GM19463 (cell line): ENCODE data around the gene SERPINB8.
"Not testable (repeated sequence)": the region's sequence is repeated elsewhere in the genome, so short reads cannot be mapped to it uniquely, and the experiment has no call there.

ENCODE experiments used
- ATAC-seq: cut with Tn5 transposase; IDR thresholded peaks from one replicate; pipeline ENCODE4 v1.9.1; 2021; ENCODE audit warnings: mild to moderate bottlenecking, moderate library complexity; ENCODE audit not compliant: unreplicated experiment

Gene SERPINB8

GRCh38 chr18:63969942-63970808, at the start of gene SERPINB8:
Gene SERPINB8 (plus strand): TSS chr18:63970081. CDS start chr18:63978309, 8,228 bp downstream.
- peak; percentile 90 for ATAC-seq

GRCh38 chr18:63922049-63922448, 47.8 kb upstream of the SERPINB8 start:
- no peak for ATAC-seq

GRCh38 chr18:63924551-63924950, 45.3 kb upstream of the SERPINB8 start:
- ATAC-seq, result no peak

- ATAC-seq, result no peak
These were observed 41.5 kb upstream of the SERPINB8 start for GRCh38 chr18:63928331-63928730.

DNA sequence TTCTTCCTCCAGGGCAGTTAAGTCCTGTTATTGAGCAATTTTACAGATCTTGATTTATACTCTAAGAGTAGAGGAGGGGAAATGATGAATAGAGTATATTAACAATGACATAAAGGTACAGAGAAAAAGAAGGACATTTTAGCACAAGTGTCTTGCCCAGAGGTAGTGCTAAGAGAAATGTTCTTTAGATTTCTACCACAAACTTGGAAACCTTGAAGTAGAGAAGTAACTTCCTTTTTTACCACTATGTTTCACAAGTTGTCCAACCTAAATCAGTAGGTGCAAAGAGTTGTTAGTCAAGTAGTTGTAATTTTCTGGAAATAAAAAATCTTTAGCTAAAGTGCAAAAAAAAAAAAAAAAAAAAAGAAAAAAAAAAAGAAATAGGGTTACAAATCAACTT, 40.5 kb upstream of the SERPINB8 start:
- not testable (repeated sequence) for ATAC-seq

DNA sequence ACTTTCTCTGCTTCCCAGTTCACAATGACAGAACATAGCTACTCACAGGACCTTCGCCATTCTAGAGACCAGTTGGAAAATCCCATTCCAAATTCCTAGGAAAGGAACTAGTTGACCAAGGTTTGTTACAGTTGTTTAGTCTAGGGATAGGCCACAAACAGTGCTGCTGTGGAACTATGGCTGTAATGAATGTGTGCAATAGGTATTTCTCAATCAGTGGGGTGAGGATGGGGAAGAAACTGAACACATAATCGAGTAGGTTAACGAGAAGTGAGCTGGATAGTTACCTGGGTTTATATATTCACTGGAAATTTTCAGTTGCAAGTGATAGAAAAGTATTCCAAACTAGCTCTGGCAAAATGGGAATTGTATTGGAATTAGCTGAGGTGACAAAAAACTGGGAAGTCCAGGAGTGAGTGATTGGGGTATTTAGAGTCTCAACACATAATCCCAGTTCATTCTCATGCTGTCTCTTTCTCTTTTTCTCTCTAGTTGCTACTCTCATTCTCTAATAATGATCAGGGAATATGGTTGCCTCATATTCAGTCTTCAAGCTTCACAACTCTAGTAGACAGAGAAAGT, 39.0 kb upstream of the SERPINB8 start:
- no peak for ATAC-seq

- ATAC-seq, result peak; percentile 97
These were observed 33.5 kb upstream of the SERPINB8 start for GRCh38 chr18:63936156-63936931.

DNA sequence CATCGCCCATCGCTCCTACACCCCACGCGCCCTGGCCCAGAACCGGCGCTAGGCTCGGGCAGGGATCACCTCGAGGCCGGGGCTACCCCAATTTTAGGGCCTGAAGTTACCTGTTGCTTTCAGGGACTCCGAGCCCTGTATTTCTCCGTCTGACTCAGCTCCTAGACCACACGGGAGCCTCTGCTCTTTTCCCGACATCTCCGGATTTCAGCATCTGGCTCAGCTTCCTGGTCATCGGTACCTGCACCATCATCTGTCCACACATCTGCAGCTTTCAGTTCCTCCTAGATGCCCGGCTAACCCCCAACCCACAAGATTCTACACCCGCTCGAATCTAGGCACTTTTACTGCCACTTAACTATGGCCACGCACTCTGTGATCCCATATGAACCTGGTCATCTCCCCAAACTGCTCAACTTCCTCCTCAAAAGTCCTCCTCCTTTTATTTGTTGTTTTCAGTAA, 32.9 kb upstream of the SERPINB8 start:
- ATAC-seq, result no peak

- no peak for ATAC-seq
These were observed 29.9 kb upstream of the SERPINB8 start for GRCh38 chr18:63940008-63940407.

DNA sequence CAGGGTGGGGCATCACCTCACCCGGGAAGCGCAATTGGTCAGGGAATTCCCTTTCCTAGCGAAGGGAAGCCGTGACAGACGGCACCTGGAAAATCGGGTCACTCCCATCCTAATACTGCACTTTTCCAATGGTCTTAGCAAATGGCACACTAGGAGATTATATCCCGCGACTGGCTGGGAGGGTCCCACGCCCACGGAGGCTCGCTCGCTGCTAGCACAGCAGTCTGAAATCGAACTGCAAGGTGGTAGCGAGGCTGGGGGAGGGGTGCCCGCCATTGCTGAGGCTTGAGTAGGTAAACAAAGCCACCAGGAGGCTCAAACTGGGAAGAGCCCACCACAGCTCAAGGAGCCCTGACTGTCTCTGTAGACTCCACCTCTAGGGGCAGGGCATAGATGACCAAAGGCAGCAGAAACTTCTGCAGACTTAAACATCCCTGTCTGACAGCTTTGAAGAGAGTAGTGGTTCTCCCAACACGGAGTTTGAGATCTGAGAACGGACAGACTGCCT, 29.3 kb upstream of the SERPINB8 start:
- not testable (repeated sequence) for ATAC-seq

DNA sequence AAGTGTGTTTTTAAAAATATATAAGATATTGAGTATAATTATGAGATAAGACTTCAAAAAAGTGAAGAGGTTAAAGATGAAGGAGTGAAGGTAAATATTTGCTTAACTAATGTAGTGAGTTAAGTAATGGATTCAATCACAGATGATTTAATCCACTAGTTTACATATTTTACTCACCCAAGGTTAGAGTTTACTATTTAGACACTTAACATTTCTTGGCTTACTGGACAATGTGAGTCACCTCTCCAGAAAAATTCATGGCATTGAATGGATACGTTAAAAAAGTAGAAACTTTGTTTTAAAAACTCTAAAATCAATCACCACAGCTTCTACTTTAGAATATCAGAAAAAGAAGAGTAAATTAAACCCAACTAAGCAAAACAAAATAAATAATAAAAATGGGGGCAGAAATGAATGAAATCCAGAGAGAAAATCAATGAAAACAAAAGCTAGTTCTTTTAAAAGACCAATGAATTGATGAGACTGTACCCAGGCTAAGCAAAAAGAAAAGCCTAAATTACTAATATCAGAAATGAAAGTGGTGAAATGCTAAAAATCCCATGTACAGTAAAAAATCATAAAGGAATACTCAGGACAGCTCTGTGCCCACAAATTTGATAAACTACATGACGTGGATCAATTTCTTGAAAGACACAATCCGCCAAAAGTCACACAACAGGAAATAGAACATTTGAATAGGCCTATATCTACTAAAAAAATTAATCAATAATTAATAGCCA, 22.7 kb upstream of the SERPINB8 start:
- ATAC-seq, result no peak

DNA sequence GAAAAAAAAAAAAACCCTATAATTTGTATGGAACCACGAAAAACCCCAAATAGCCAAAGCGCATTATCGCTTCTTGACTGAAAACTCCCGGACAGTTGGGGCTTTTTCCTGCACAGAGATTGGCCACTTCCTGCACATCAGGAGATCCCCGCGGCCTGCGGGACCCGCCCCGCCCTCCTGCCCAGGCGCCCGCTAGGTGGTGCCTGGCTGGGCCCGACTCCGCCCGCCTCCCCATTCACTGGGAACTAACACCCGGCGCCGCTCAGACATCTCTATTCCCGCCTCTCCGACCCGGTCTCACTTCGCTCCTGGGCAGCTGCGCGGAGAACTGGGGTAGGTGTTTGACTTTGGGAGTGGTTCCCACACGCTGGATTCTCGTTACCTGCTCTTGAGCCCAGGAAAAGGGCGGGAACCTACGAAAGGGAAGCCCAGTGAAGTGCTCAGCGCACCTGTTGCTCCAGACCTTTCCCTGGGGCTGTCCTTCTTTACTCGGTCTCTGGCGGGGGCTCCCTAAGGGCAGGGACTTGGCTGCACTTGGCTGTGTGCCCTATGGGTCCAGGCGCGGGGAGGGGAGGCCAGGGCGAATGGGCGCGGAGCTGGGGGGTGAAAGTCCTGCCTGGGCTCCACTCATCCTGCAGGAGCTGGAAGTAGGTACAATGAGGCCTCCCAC, 20.7 kb upstream of the SERPINB8 start, which contains the start of gene HMSD:
TSS of gene HMSD (plus strand) at position 234 of the 670 bp plus-strand sequence. CDS start 4,155 bp downstream, outside the sequence.
- peak; percentile 91 for ATAC-seq

GRCh38 chr18:63951302-63951705, 18.6 kb upstream of the SERPINB8 start:
- ATAC-seq, result peak; percentile 46

DNA sequence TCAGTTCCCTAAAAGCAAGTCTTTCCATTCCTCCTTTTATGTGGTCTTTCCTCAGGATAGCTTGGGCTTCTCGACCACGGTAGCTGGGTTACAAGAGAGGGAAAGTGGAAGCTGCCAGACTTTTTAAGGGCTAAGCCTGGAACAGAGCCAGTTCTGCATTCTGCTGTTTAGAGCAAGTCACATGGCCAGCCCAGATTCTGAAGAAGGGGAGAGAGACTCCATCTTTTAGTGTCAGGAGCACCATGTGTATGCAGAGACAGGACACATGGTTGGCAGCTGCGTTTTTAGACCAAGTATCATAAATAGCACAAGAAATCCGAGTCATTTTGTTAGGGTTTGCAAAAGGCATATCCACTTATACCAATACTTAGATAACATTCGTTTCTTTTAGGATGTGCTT, 16.1 kb upstream of the SERPINB8 start:
- ATAC-seq, result no peak

GRCh38 chr18:63956755-63957154, 13.1 kb upstream of the SERPINB8 start:
- no peak for ATAC-seq

DNA sequence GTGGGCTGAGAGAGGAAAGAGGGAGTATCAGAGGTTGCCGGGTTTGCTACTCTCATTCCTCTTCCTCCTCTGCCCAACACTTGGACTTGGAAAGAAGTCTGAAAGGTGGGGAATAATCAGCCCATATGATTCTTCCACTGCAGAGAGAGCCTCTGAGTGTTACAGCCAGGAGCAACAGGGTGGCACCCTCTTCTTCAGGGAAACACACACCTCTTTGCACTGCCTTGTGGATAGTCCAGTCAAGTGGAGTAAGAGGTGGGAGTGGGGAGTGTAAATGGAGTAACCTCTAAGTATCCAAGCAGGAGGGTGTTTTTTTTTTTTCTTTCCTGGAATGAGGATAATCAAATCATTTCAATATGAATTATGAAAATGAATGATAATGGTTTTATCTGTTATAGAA, 9.0 kb upstream of the SERPINB8 start:
- no peak for ATAC-seq

GRCh38 chr18:63961435-63961980, 8.4 kb upstream of the SERPINB8 start:
- no peak for ATAC-seq

- no peak for ATAC-seq
These were observed 7.7 kb upstream of the SERPINB8 start for GRCh38 chr18:63962137-63962536.

GRCh38 chr18:63963615-63964256, 6.1 kb upstream of the SERPINB8 start:
- ATAC-seq, result peak; percentile 81
